Natural killer cell (primary cell): Measurements from ENCODE around the gene PYURF. TPM values are rescaled to one million over a fixed set of nuclear protein-coding genes. Genes with fewer than 3 reads are reported as not detected.

Source experiments
- ATAC-seq, 3 donors: fragments of 150-1000 bp in 2 of 3; fragments of 200-7000 bp in 1 of 3; cut with Tn5 transposase; 1 replicate in 1 of 3; 2 replicates in 2 of 3; pipeline ENCODE4 v1.10.0; 2021; ENCODE audit warnings: mild to moderate bottlenecking in 2 of 3, moderate library complexity in 2 of 3
- DNase-seq, 2 donors: peaks; one replicate each; pipeline versions ENCODE4 v3.0.0 to v3.0.0-alpha.2; 2013 to 2021; ENCODE audit warnings: mixed read lengths in 1 of 2
- H3K27ac ChIP-seq: one replicate; pipeline ENCODE4 v1.5.1; 2013; ENCODE audit warnings: mild to moderate bottlenecking, low read length
- H3K27me3 ChIP-seq: one replicate; pipeline ENCODE4 v1.6.1; 2013; ENCODE audit warnings: low read length; ENCODE audit not compliant: control insufficient read depth, insufficient read depth
- H3K36me3 ChIP-seq: one replicate; pipeline ENCODE4 v1.6.1; 2013; ENCODE audit warnings: low read length; ENCODE audit not compliant: control insufficient read depth, insufficient read depth
- H3K4me1 ChIP-seq: one replicate; pipeline ENCODE4 v1.6.1; 2013; ENCODE audit warnings: low read length; ENCODE audit not compliant: control insufficient read depth, insufficient read depth
- H3K4me3 ChIP-seq: one replicate; pipeline ENCODE4 v1.5.1; 2013; ENCODE audit warnings: low read length
- H3K9me3 ChIP-seq: one replicate; pipeline ENCODE4 v1.6.1; 2013; ENCODE audit warnings: low read length; ENCODE audit not compliant: control insufficient read depth, insufficient read depth
- H3K27ac Mint-ChIP-seq, 2 donors: one replicate each; pipeline ENCODE4 v1.8.0; 2022; ENCODE audit warnings: mild to moderate bottlenecking in 2 of 2, mixed read lengths in 2 of 2, moderate library complexity in 1 of 2
- H3K27me3 Mint-ChIP-seq, 2 donors: one replicate each; pipeline ENCODE4 v1.8.0; 2022; ENCODE audit warnings: low read depth in 2 of 2, mixed read lengths in 2 of 2
- H3K36me3 Mint-ChIP-seq: one replicate; pipeline ENCODE4 v1.8.0; 2022; ENCODE audit warnings: mixed read lengths
- H3K4me1 Mint-ChIP-seq, 2 donors: one replicate each; pipeline ENCODE4 v1.8.0; 2022; ENCODE audit warnings: mixed read lengths in 2 of 2
- H3K4me3 Mint-ChIP-seq: one replicate; pipeline ENCODE4 v1.8.0; 2022; ENCODE audit warnings: mild to moderate bottlenecking, moderate library complexity, mixed read lengths
- H3K9me3 Mint-ChIP-seq, 2 donors: one replicate each; pipeline ENCODE4 v1.8.0; 2022; ENCODE audit warnings: mixed read lengths in 2 of 2
- WGBS: methylation state at CpG from one replicate; pipeline ENCODE4 v1.1.7; 2013; ENCODE audit warnings: missing lambda C conversion rate; ENCODE audit not compliant: insufficient coverage; 5-methylcytosine and 5-hydroxymethylcytosine counted together
- intact Hi-C: fragments of 100-400 bp; cut with micrococcal nuclease; formaldehyde crosslinking; loops from one replicate; pipeline ENCODE4 v1.14.2; 2022
- total RNA-seq, 4 donors: library from RNA; stranded (reverse); fragments of 120-200 nt in 1 of 4; gene quantifications; one replicate each; pipeline versions ENCODE4 v1.2.3 to v1.2.4, GENCODE V29; 2013 to 2022
- TF ChIP-seq, protein P1 (sequence below): fragments of 200-600 bp; IDR thresholded peaks from one replicate; pipeline ENCODE4 v1.8.0; 2022; ENCODE audit warnings: antibody characterized with exemption

PYURF gene
- total RNA-seq, 3 donors from 2014 or later (not counting 1 experiment from before 2014, with no cell fraction given): 33.4 to 37.6 (median 35.5) TPM

DNA sequence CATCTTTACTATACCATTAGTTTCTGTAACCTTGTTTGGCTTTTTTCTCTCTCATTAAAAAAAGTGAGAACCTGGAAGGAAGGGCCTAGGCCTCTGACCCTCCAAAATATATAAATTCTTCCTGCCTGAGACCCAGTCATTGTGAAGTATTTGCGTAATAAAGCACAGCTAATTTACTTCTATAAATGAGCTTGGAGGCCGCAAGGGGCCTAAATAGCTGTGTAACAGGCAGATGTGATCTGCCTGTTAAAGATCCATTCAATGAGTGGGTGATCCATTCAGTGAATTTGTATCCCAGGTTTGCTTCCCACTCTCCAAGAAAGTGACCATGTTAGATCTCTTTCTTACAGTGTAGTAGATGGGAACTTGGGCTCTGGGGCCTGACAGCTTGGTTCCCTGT lies 595 bp upstream of the PYURF start:
- intact Hi-C loops: no loop called here
- H3K4me3 Mint-ChIP-seq: peak overlapping the region; percentile 100
- Histone ChIP-seq H3K27me3 (no peaks in the 10 kb centered on the region), H3K4me1 (peaks cover 17% of the 10 kb centered on the region), H3K9me3 (no peaks in the 10 kb centered on the region), H3K27ac (peak overlapping the region; percentile 59), H3K36me3 (peaks cover 5% of the 10 kb centered on the region), H3K4me3 (peak overlapping the region; percentile 84)
- H3K9me3 Mint-ChIP-seq: no peaks in the 10 kb centered on the region
- H3K36me3 Mint-ChIP-seq: no peaks in the 10 kb centered on the region
- peak in 1 of 2 donors; percentile 17 for DNase-seq
- peaks cover 26 to 28% of the 10 kb centered on the region in 2 donors for H3K4me1 Mint-ChIP-seq
- H3K27me3 Mint-ChIP-seq: no peaks in the 10 kb centered on the region
- no peak for ATAC-seq
- TF ChIP-seq, protein P1, sequence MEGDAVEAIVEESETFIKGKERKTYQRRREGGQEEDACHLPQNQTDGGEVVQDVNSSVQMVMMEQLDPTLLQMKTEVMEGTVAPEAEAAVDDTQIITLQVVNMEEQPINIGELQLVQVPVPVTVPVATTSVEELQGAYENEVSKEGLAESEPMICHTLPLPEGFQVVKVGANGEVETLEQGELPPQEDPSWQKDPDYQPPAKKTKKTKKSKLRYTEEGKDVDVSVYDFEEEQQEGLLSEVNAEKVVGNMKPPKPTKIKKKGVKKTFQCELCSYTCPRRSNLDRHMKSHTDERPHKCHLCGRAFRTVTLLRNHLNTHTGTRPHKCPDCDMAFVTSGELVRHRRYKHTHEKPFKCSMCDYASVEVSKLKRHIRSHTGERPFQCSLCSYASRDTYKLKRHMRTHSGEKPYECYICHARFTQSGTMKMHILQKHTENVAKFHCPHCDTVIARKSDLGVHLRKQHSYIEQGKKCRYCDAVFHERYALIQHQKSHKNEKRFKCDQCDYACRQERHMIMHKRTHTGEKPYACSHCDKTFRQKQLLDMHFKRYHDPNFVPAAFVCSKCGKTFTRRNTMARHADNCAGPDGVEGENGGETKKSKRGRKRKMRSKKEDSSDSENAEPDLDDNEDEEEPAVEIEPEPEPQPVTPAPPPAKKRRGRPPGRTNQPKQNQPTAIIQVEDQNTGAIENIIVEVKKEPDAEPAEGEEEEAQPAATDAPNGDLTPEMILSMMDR: no peak
- 88% methylated on average over 2 of the region's 2 CpGs for WGBS
- peak overlapping the region; percentile 87 to 90 for H3K27ac Mint-ChIP-seq

DNA sequence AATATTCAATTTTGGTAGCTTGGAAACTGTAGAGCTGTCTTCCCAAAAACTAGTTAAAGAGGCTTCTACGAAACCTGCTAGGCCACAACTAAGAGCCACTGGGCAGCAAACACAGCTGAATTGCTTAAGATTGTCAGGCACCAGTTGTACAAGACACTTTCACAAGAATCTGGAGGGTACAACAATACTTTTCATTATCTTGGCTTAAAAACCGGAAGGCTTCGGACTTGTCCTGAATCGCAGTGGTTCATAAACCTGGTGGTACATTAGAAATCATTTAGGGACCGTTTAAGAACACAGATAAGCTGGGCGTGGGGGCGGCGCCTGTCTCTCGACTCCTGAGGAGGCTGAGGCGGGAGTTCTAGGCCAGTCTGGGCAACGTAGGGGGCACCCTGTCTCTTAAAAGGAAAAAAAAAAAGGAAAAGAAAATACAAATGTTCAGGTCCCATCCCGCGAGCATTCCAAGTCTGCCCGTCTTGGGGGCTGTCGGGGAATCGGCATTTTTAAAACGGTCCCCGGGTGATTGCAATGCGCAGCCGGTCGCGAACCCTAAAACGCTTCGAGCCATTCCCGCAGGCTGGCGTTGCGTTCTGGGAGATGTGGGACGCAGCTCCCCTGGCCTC lies 763 bp downstream of the PYURF start:
- H3K9me3 ChIP-seq: no peaks in the 10 kb centered on the region
- DNase-seq: peak in 1 of 2 donors; percentile 47
- no peaks in the 10 kb centered on the region for H3K27me3 Mint-ChIP-seq
- peak overlapping the region; percentile 100 for H3K4me3 Mint-ChIP-seq
- H3K9me3 Mint-ChIP-seq: no peaks in the 10 kb centered on the region
- H3K27ac Mint-ChIP-seq: peak overlapping the region; percentile 87 to 90
- peak overlapping the region; percentile 84 for H3K4me3 ChIP-seq
- peaks cover 17% of the 10 kb centered on the region for H3K4me1 ChIP-seq
- peak overlapping the region; percentile 54 for H3K27ac ChIP-seq
- H3K27me3 ChIP-seq: no peaks in the 10 kb centered on the region
- intact Hi-C loops: no loop called here
- H3K4me1 Mint-ChIP-seq: peaks cover 26 to 28% of the 10 kb centered on the region in 2 donors
- whole genome bisulfite sequencing: 2% methylated on average over 28 of the region's 28 CpGs
- ATAC-seq: peak; percentile 27 to 43 (median 34)
- no peaks in the 10 kb centered on the region for H3K36me3 Mint-ChIP-seq
- H3K36me3 ChIP-seq: peaks cover 5% of the 10 kb centered on the region
- TF ChIP-seq, protein P1: no peak

DNA sequence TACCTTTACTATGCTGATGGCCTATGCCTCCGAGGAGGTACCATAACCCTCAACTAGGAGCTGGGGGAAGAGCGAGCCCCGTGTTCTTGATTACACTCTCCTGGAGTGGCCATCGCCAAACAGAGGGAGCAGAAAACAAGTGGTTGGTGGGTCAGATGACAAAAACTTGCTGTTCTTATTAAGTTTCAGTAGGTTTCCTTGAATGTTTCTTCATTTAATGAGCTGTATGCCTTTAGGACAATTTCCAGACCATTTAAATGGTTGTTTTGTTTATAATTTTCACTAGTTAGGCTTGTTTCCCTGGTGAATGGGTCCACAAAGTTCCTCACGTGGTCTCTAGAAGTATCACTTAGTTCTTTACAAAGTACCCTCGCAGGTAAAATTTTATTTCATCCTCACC lies 4.7 kb downstream of the PYURF start:
- no peaks in the 10 kb centered on the region for H3K27me3 ChIP-seq
- H3K27me3 Mint-ChIP-seq: no peaks in the 10 kb centered on the region
- TF ChIP-seq, protein P1: no peak
- H3K4me1 ChIP-seq: peaks cover 9% of the 10 kb centered on the region
- intact Hi-C loops: loop anchor here (10.0 kb wide), 1 partner anchor 144 kb away; the partner anchor contains the start of gene HERC6
- DNase-seq (no peak), ATAC-seq (no peak)
- no peaks in the 10 kb centered on the region for H3K9me3 Mint-ChIP-seq
- H3K36me3 ChIP-seq: peaks cover 5% of the 10 kb centered on the region
- H3K4me3 ChIP-seq: no peak overlapping the region
- H3K4me1 Mint-ChIP-seq: peaks cover 21 to 23% of the 10 kb centered on the region in 2 donors
- no peak overlapping the region for H3K27ac ChIP-seq
- H3K27ac Mint-ChIP-seq: no peak overlapping the region
- no peaks in the 10 kb centered on the region for H3K9me3 ChIP-seq
- 94% methylated on average over 6 of the region's 6 CpGs for WGBS
- H3K4me3 Mint-ChIP-seq: no peak overlapping the region
- no peaks in the 10 kb centered on the region for H3K36me3 Mint-ChIP-seq
